Loucy (cell line): ENCODE data around the gene SYMPK.

ENCODE experiments used
- H2AFZ ChIP-seq: fragments of 200-600 bp; sonication (generic); 2 replicates; pipeline ENCODE4 v1.6.0; 2016; ENCODE audit warnings: antibody characterized with exemption, mild to moderate bottlenecking, low read length, moderate library complexity
- H3F3A ChIP-seq: fragments of 200-600 bp; 2 replicates; pipeline ENCODE4 v1.6.0; 2016; ENCODE audit warnings: antibody characterized with exemption, low read depth, mild to moderate bottlenecking
- H3K27me3 ChIP-seq: fragments of 200-600 bp; sonication (generic); 2 replicates; pipeline ENCODE4 v1.6.1; 2014; ENCODE audit warnings: low read length, mild to moderate bottlenecking; ENCODE audit not compliant: insufficient read depth, poor library complexity, severe bottlenecking
- H3K36me3 ChIP-seq: fragments of 200-600 bp; sonication (generic); 2 replicates; pipeline ENCODE4 v1.6.1; 2016; ENCODE audit warnings: low read length; ENCODE audit not compliant: insufficient read depth
- H3K4me1 ChIP-seq: fragments of 200-600 bp; sonication (generic); 2 replicates; pipeline ENCODE4 v1.5.1; 2014; ENCODE audit warnings: low read length, mild to moderate bottlenecking; ENCODE audit not compliant: insufficient read depth, poor library complexity, severe bottlenecking
- H3K4me2 ChIP-seq: fragments of 200-600 bp; sonication (generic); 2 replicates; pipeline ENCODE4 v1.6.0; 2014; ENCODE audit warnings: antibody characterized with exemption, low read length, low read depth, mild to moderate bottlenecking; ENCODE audit not compliant: poor library complexity, severe bottlenecking
- H3K4me3 ChIP-seq: fragments of 200-600 bp; sonication (generic); 2 replicates; pipeline ENCODE4 v1.5.1; 2014; ENCODE audit warnings: low read length, mild to moderate bottlenecking, mixed read lengths; ENCODE audit not compliant: poor library complexity, severe bottlenecking
- H3K79me2 ChIP-seq: fragments of 200-600 bp; sonication (generic); 2 replicates; pipeline ENCODE4 v1.6.1; 2014; ENCODE audit warnings: low read length; ENCODE audit not compliant: insufficient read depth
- H3K9ac ChIP-seq: fragments of 200-600 bp; sonication (generic); 2 replicates; pipeline ENCODE4 v1.6.0; 2014; ENCODE audit warnings: mild to moderate bottlenecking, low read depth, low read length, moderate library complexity; ENCODE audit not compliant: poor library complexity, severe bottlenecking
- H3K9me2 ChIP-seq: fragments of 200-600 bp; sonication (generic); replicated peaks from 2 replicates; pipeline ENCODE4 v1.6.1; 2016; ENCODE audit warnings: low read depth, low read length, mixed read lengths
- H3K9me3 ChIP-seq: fragments of 200-600 bp; sonication (generic); 2 replicates; pipeline ENCODE4 v1.6.1; 2014; ENCODE audit warnings: mild to moderate bottlenecking, antibody characterized with exemption, low read length, low read depth; ENCODE audit not compliant: insufficient read depth
- H4K20me1 ChIP-seq: fragments of 200-600 bp; sonication (generic); 2 replicates; pipeline ENCODE4 v1.6.0; 2014; ENCODE audit warnings: antibody characterized with exemption, low read length, mild to moderate bottlenecking; ENCODE audit not compliant: insufficient read depth, poor library complexity, severe bottlenecking
- CTCF ChIP-seq: fragments of 200-600 bp; sonication (generic); conservative IDR thresholded peaks from 2 replicates; pipeline ENCODE4 v1.5.1; 2014; ENCODE audit warnings: mild to moderate bottlenecking, antibody characterized with exemption, low read length
- EZH2phosphoT487 ChIP-seq: fragments of 200-600 bp; IDR thresholded peaks from 2 replicates; pipeline ENCODE4 v1.6.1; 2018; ENCODE audit warnings: antibody characterized with exemption, mild to moderate bottlenecking, moderate library complexity, borderline replicate concordance

Gene SYMPK

GRCh38 chr19:45895519-45895972 lies 32.6 kb upstream of the SYMPK start:
- no peaks in the 10 kb centered on the region for H3K9me2 ChIP-seq
- H3K36me3 ChIP-seq = no peaks in the 10 kb centered on the region; the same call in 1 of the 2 replicates
- H3F3A ChIP-seq = no peaks in the 10 kb centered on the region
- peaks cover 4% of the 10 kb centered on the region for H4K20me1 ChIP-seq
- no peak overlapping the region for H3K9ac ChIP-seq
- H3K79me2 ChIP-seq = peaks cover 10% of the 10 kb centered on the region; the same call in 1 of the 2 replicates
- no peak overlapping the region for H3K4me2 ChIP-seq
- no peak overlapping the region for H2AFZ ChIP-seq
- TF ChIP-seq EZH2phosphoT487 (no peak), CTCF (no peak)
- no peak overlapping the region for H3K4me3 ChIP-seq
- H3K4me1 ChIP-seq = no peaks in the 10 kb centered on the region
- H3K27me3 ChIP-seq = no peaks in the 10 kb centered on the region
- H3K9me3 ChIP-seq = no peaks in the 10 kb centered on the region

GRCh38 chr19:45890877-45891276 lies 27.9 kb upstream of the SYMPK start:
- H3K9ac ChIP-seq = no peak overlapping the region
- no peak overlapping the region for H2AFZ ChIP-seq
- no peak overlapping the region for H3K4me2 ChIP-seq
- H3K36me3 ChIP-seq = no peaks in the 10 kb centered on the region
- no peak overlapping the region for H3K4me3 ChIP-seq
- peaks cover 6% of the 10 kb centered on the region for H3K4me1 ChIP-seq
- no peaks in the 10 kb centered on the region for H3F3A ChIP-seq
- H3K27me3 ChIP-seq = no peaks in the 10 kb centered on the region
- no peaks in the 10 kb centered on the region for H3K9me3 ChIP-seq
- H3K79me2 ChIP-seq = no peaks in the 10 kb centered on the region
- H3K9me2 ChIP-seq = no peaks in the 10 kb centered on the region
- no peaks in the 10 kb centered on the region for H4K20me1 ChIP-seq
- no peak for TF ChIP-seq EZH2phosphoT487
- no peak for TF ChIP-seq CTCF

- no peaks in the 10 kb centered on the region for H3F3A ChIP-seq
- TF ChIP-seq CTCF (no peak), EZH2phosphoT487 (no peak)
- H3K4me1 ChIP-seq = peaks cover 6% of the 10 kb centered on the region
- no peak overlapping the region for H3K4me2 ChIP-seq
- peaks cover 12% of the 10 kb centered on the region for H3K79me2 ChIP-seq
- H4K20me1 ChIP-seq = peaks cover 10% of the 10 kb centered on the region
- H3K9me3 ChIP-seq = no peaks in the 10 kb centered on the region
- H3K4me3 ChIP-seq = no peak overlapping the region
- no peaks in the 10 kb centered on the region for H3K36me3 ChIP-seq
- H3K9me2 ChIP-seq = no peaks in the 10 kb centered on the region
- no peak overlapping the region for H2AFZ ChIP-seq
- H3K9ac ChIP-seq = no peak overlapping the region
- H3K27me3 ChIP-seq = no peaks in the 10 kb centered on the region
These were observed 26.4 kb upstream of the SYMPK start for GRCh38 chr19:45889210-45889885.
